Neural cell (in vitro differentiated cells): ENCODE data around the gene AFF1. TPM values are rescaled to one million over a fixed set of nuclear protein-coding genes. Genes with fewer than 3 reads are reported as not detected.

Source experiments
- H2AFZ ChIP-seq: fragments of 200-600, 300-800 bp; sonication (generic), shearing (Covaris generic); 2 replicates; pipeline ENCODE4 v1.6.0; 2014; ENCODE audit warnings: low read depth, mild to moderate bottlenecking, antibody characterized with exemption, low read length, moderate library complexity
- H3F3A ChIP-seq: fragments of 200-600 bp; shearing (Covaris generic); 2 replicates; pipeline ENCODE4 v1.6.1; 2016; ENCODE audit warnings: mild to moderate bottlenecking, moderate library complexity, mixed read lengths, antibody characterized with exemption, low read length; ENCODE audit not compliant: insufficient read depth, poor library complexity, severe bottlenecking
- H3K27ac ChIP-seq: fragments of 200-600, 300-800 bp; sonication (generic), shearing (Covaris generic); 2 replicates; pipeline ENCODE4 v1.5.1; 2014; ENCODE audit warnings: mild to moderate bottlenecking, low read length, moderate library complexity
- H3K27me3 ChIP-seq: fragments of 300-800, 200-600 bp; sonication (generic), shearing (Covaris generic); 2 replicates; pipeline ENCODE4 v1.6.0; 2014; ENCODE audit warnings: mild to moderate bottlenecking, low read depth, low read length, moderate library complexity; ENCODE audit not compliant: insufficient read depth
- H3K36me3 ChIP-seq: fragments of 300-800, 200-600 bp; sonication (generic), shearing (Covaris generic); 2 replicates; pipeline ENCODE4 v1.5.1; 2014; ENCODE audit warnings: mild to moderate bottlenecking, antibody characterized with exemption, low read length, moderate library complexity; ENCODE audit not compliant: insufficient read depth
- H3K4me2 ChIP-seq: fragments of 300-800, 200-600 bp; sonication (generic), shearing (Covaris generic); 2 replicates; pipeline ENCODE4 v1.6.0; 2014; ENCODE audit warnings: mild to moderate bottlenecking, low read length
- H3K4me3 ChIP-seq: fragments of 300-800, 200-600 bp; sonication (generic), shearing (Covaris generic); 2 replicates; pipeline ENCODE4 v1.5.1; 2014; ENCODE audit warnings: mild to moderate bottlenecking, low read length, moderate library complexity
- H3K79me2 ChIP-seq: fragments of 200-600 bp; shearing (Covaris generic); replicated peaks from 2 replicates; pipeline ENCODE4 v1.6.0; 2014; ENCODE audit warnings: mild to moderate bottlenecking, low read length, moderate library complexity; ENCODE audit not compliant: insufficient read depth
- H3K9ac ChIP-seq: fragments of 300-800, 200-600 bp; sonication (generic), shearing (Covaris generic); 2 replicates; pipeline ENCODE4 v1.6.1; 2016; ENCODE audit warnings: mild to moderate bottlenecking, low read length, mixed read lengths
- H3K9me2 ChIP-seq: fragments of 200-600 bp; shearing (Covaris generic); 2 replicates; pipeline ENCODE4 v1.6.1; 2016; ENCODE audit warnings: mild to moderate bottlenecking, low read length, mixed read lengths; ENCODE audit not compliant: insufficient read depth
- H3K9me3 ChIP-seq: fragments of 200-600, 300-800 bp; sonication (generic), shearing (Covaris generic); 2 replicates; pipeline ENCODE4 v1.6.1; 2016; ENCODE audit warnings: mild to moderate bottlenecking, mixed run types, low read length, moderate library complexity, mixed read lengths
- H4K20me1 ChIP-seq: fragments of 200-600 bp; shearing (Covaris generic); 2 replicates; pipeline ENCODE4 v1.6.1; 2016; ENCODE audit warnings: mild to moderate bottlenecking, mixed run types; ENCODE audit not compliant: insufficient read depth
- CTCF ChIP-seq: fragments of 450-650 bp; IDR thresholded peaks from 2 replicates; pipeline ENCODE4 v1.5.1; 2014; ENCODE audit warnings: antibody characterized with exemption, mild to moderate bottlenecking, moderate library complexity; ENCODE audit not compliant: poor library complexity, severe bottlenecking
- EP300 ChIP-seq: fragments of 450-650 bp; conservative IDR thresholded peaks from 2 replicates; pipeline ENCODE4 v1.6.1; 2014; ENCODE audit warnings: antibody characterized with exemption, mild to moderate bottlenecking, moderate library complexity; ENCODE audit not compliant: poor library complexity, severe bottlenecking
- EZH2 ChIP-seq: fragments of 200-600, 300-800 bp; shearing (Covaris generic), sonication (generic); IDR thresholded peaks from 2 replicates; pipeline ENCODE4 v1.6.1; 2014; ENCODE audit warnings: antibody characterized with exemption, low read length, borderline replicate concordance, mild to moderate bottlenecking; ENCODE audit not compliant: insufficient read depth, poor library complexity, severe bottlenecking
- MXI1 ChIP-seq: fragments of 450-650 bp; conservative IDR thresholded peaks from 2 replicates; pipeline ENCODE4 v1.6.1; 2014; ENCODE audit warnings: antibody characterized with exemption, mild to moderate bottlenecking; ENCODE audit not compliant: poor library complexity, severe bottlenecking
- POLR2AphosphoS5 ChIP-seq: IDR thresholded peaks from 2 replicates; pipeline ENCODE4 v1.6.1; 2012
- RAD21 ChIP-seq: fragments of 450-650 bp; conservative IDR thresholded peaks from 2 replicates; pipeline ENCODE4 v1.6.1; 2014; ENCODE audit warnings: antibody characterized with exemption, mild to moderate bottlenecking, moderate library complexity
- REST ChIP-seq: IDR thresholded peaks from 2 replicates; pipeline ENCODE4 v1.6.1; 2012; ENCODE audit warnings: borderline replicate concordance
- SMC3 ChIP-seq: fragments of 450-650 bp; conservative IDR thresholded peaks from 2 replicates; pipeline ENCODE4 v1.6.1; 2014; ENCODE audit warnings: antibody characterized with exemption, mild to moderate bottlenecking, moderate library complexity; ENCODE audit not compliant: poor library complexity
- polyA plus RNA-seq: library from polyadenylated mRNA; depleted of rRNA; stranded (reverse); fragments of >200 nt; gene quantifications from 2 replicates; pipeline ENCODE4 v1.2.3, GENCODE V29; 2014

AFF1 gene
- polyA plus RNA-seq, 1 donor from 2014 or later, result 0.63 TPM

GRCh38 chr4:86890790-86891189 lies 44.0 kb upstream of the AFF1 start:
- Histone ChIP-seq H3K4me3 (no peak overlapping the region), H3K4me2 (no peak overlapping the region), H3K9ac (no peak overlapping the region), H2AFZ (no peak overlapping the region), H3K27ac (no peak overlapping the region), H4K20me1 (no peaks in the 10 kb centered on the region), H3K9me3 (no peaks in the 10 kb centered on the region), H3K27me3 (peaks cover 2% of the 10 kb centered on the region), H3F3A (no peaks in the 10 kb centered on the region), H3K9me2 (no peaks in the 10 kb centered on the region), H3K36me3 (no peaks in the 10 kb centered on the region), H3K79me2 (no peaks in the 10 kb centered on the region)
- TF ChIP-seq EP300, result no peak
- TF ChIP-seq RAD21, result no peak
- TF ChIP-seq POLR2AphosphoS5, result no peak
- TF ChIP-seq CTCF, result no peak
- TF ChIP-seq SMC3, result no peak
- no peak for TF ChIP-seq MXI1
- TF ChIP-seq REST, result no peak

GRCh38 chr4:86891762-86892635 lies 42.8 kb upstream of the AFF1 start, which contains the start of gene C4orf36:
Gene C4orf36 (minus strand): TSS chr4:86892422. CDS start chr4:86891520, 902 bp downstream.
- Histone ChIP-seq H3F3A (no peaks in the 10 kb centered on the region), H3K36me3 (no peaks in the 10 kb centered on the region), H3K27ac (peak within 1 kb of the TSS; percentile 46), H3K4me3 (peak within 1 kb of the TSS; percentile 92), H2AFZ (peak within 1 kb of the TSS; percentile 91), H3K9ac (peak within 1 kb of the TSS; percentile 76), H4K20me1 (no peaks in the 10 kb centered on the region), H3K9me3 (no peaks in the 10 kb centered on the region), H3K79me2 (no peaks in the 10 kb centered on the region), H3K4me2 (peak within 1 kb of the TSS; percentile 79), H3K9me2 (no peaks in the 10 kb centered on the region), H3K27me3 (peaks cover 2% of the 10 kb centered on the region)
- TF ChIP-seq POLR2AphosphoS5, result peak; percentile 29
- TF ChIP-seq SMC3, result peak; percentile 44
- TF ChIP-seq EP300, result no peak
- peak; percentile 34 for TF ChIP-seq RAD21
- no peak for TF ChIP-seq EZH2
- peak; percentile 90 for TF ChIP-seq MXI1
